CD14-positive monocyte (primary cell): ENCODE measurements around the gene PTPN14. TPM values are rescaled to one million over a fixed set of nuclear protein-coding genes. Genes with fewer than 3 reads are reported as not detected.

ENCODE experiments used
- DNase-seq, 3 donors: peaks; one replicate each; pipeline ENCODE4 v3.0.0-alpha.2; 2011 to 2022
- H2AFZ ChIP-seq: 2 replicates; pipeline ENCODE4 v1.6.0; 2012; ENCODE audit warnings: mild to moderate bottlenecking, low read depth, low read length, inconsistent platforms; ENCODE audit not compliant: insufficient read depth, poor library complexity, severe bottlenecking
- H3K27ac ChIP-seq, 2 donors: 1 replicate in 1 of 2; 2 replicates in 1 of 2; pipeline ENCODE4 v1.5.1; 2012 to 2013; ENCODE audit warnings: low read length in 2 of 2, control low read depth in 1 of 2, inconsistent platforms in 1 of 2, low read depth in 1 of 2, mild to moderate bottlenecking in 1 of 2
- H3K27me3 ChIP-seq, 2 donors: one replicate each; pipeline versions ENCODE4 v1.6.0 to v1.6.1; 2011 to 2013; ENCODE audit warnings: low read length in 2 of 2; ENCODE audit not compliant: control insufficient read depth in 2 of 2, insufficient read depth in 2 of 2
- H3K36me3 ChIP-seq, 2 donors: replicated peaks in 1 of 2; 1 replicate in 1 of 2; 2 replicates in 1 of 2; pipeline versions ENCODE4 v1.5.1 to v1.6.1; 2012 to 2013; ENCODE audit warnings: low read length in 2 of 2, control low read depth in 1 of 2, inconsistent platforms in 1 of 2, mild to moderate bottlenecking in 1 of 2; ENCODE audit not compliant: insufficient read depth in 2 of 2, control insufficient read depth in 1 of 2
- H3K4me1 ChIP-seq, 2 donors: 1 replicate in 1 of 2; 2 replicates in 1 of 2; pipeline versions ENCODE4 v1.5.1 to v1.6.1; 2012 to 2013; ENCODE audit warnings: low read length in 2 of 2, control low read depth in 1 of 2, inconsistent platforms in 1 of 2, mild to moderate bottlenecking in 1 of 2, moderate library complexity in 1 of 2; ENCODE audit not compliant: insufficient read depth in 2 of 2, control insufficient read depth in 1 of 2
- H3K4me2 ChIP-seq: replicated peaks from 2 replicates; pipeline ENCODE3; 2012; ENCODE audit warnings: low read length, moderate library complexity, mild to moderate bottlenecking; ENCODE audit not compliant: poor library complexity, severe bottlenecking; ENCODE audit errors: extremely low read depth
- H3K4me3 ChIP-seq, 3 experiments: fragments of 200-600 bp in 1 of 3; sonication (generic) in 1 of 3; replicated peaks in 1 of 3; 1 replicate in 2 of 3; 2 replicates in 1 of 3; pipeline ENCODE4 v1.5.1; 2011 to 2013; ENCODE audit warnings: low read length in 3 of 3, mild to moderate bottlenecking in 3 of 3, control low read depth in 2 of 3, low read depth in 2 of 3, inconsistent platforms in 1 of 3, moderate library complexity in 1 of 3
- H3K79me2 ChIP-seq: 2 replicates; pipeline ENCODE4 v1.6.0; 2012; ENCODE audit warnings: mild to moderate bottlenecking, control low read depth, inconsistent platforms, low read length, moderate library complexity; ENCODE audit not compliant: insufficient read depth
- H3K9ac ChIP-seq: 2 replicates; pipeline ENCODE4 v1.6.0; 2017; ENCODE audit warnings: low read length, mild to moderate bottlenecking; ENCODE audit not compliant: insufficient read depth, poor library complexity, severe bottlenecking
- H3K9me3 ChIP-seq, 2 donors: replicated peaks in 1 of 2; 1 replicate in 1 of 2; 2 replicates in 1 of 2; pipeline versions ENCODE4 v1.5.1 to v1.6.1; 2012 to 2013; ENCODE audit warnings: low read length in 2 of 2, control low read depth in 1 of 2; ENCODE audit not compliant: control insufficient read depth in 1 of 2, insufficient read depth in 1 of 2
- H4K20me1 ChIP-seq: 2 replicates; pipeline ENCODE4 v1.6.0; 2012; ENCODE audit warnings: mild to moderate bottlenecking, low read length, control low read depth, moderate library complexity; ENCODE audit not compliant: insufficient read depth
- H3K27ac Mint-ChIP-seq, 7 donors: one replicate each; pipeline ENCODE4 v1.8.0; 2020; ENCODE audit warnings: mild to moderate bottlenecking in 7 of 7, mixed read lengths in 7 of 7, moderate library complexity in 6 of 7, inconsistent platforms in 2 of 7
- H3K27me3 Mint-ChIP-seq, 3 donors: one replicate each; pipeline ENCODE4 v1.8.0; 2021 to 2022; ENCODE audit warnings: low read depth in 3 of 3, mild to moderate bottlenecking in 3 of 3, mixed read lengths in 3 of 3, moderate library complexity in 3 of 3, inconsistent platforms in 1 of 3
- H3K36me3 Mint-ChIP-seq, 2 donors: one replicate each; pipeline ENCODE4 v1.8.0; 2020; ENCODE audit warnings: mixed read lengths in 2 of 2, inconsistent platforms in 1 of 2, mild to moderate bottlenecking in 1 of 2
- H3K4me1 Mint-ChIP-seq: one replicate; pipeline ENCODE4 v1.8.0; 2020; ENCODE audit warnings: mild to moderate bottlenecking, mixed read lengths
- H3K4me3 Mint-ChIP-seq, 2 donors: one replicate each; pipeline ENCODE4 v1.8.0; 2020; ENCODE audit warnings: mild to moderate bottlenecking in 2 of 2, mixed read lengths in 2 of 2, moderate library complexity in 1 of 2
- H3K9me3 Mint-ChIP-seq, 7 donors: one replicate each; pipeline ENCODE4 v1.8.0; 2020 to 2022; ENCODE audit warnings: mixed read lengths in 7 of 7, mild to moderate bottlenecking in 6 of 7, moderate library complexity in 6 of 7, inconsistent platforms in 2 of 7
- CTCF ChIP-seq: fragments of 200-600 bp; IDR thresholded peaks from one replicate; pipeline ENCODE4 v1.8.0; 2022; ENCODE audit warnings: antibody characterized with exemption, mild to moderate bottlenecking
- WGBS: methylation state at CpG from one replicate; pipeline ENCODE4 v1.1.5; 2013; ENCODE audit warnings: missing lambda C conversion rate; ENCODE audit not compliant: insufficient coverage; 5-methylcytosine and 5-hydroxymethylcytosine counted together
- intact Hi-C, 2 donors: fragments of 100-400 bp; cut with micrococcal nuclease; formaldehyde crosslinking; loops; one replicate each; pipeline versions ENCODE4 v1.15.0 to v1.15.1; 2023
- polyA plus RNA-seq, 3 donors: library from polyadenylated mRNA; depleted of rRNA in 1 of 3; unstranded in 2 of 3; stranded (reverse) in 1 of 3; fragments of 300-500 nt in 2 of 3; fragments of >200 nt in 1 of 3; fragmentation: Illumina TruSeq in 2 of 3; gene quantifications; 1 replicate in 2 of 3; 2 replicates in 1 of 3; pipeline ENCODE4 v1.2.3, GENCODE V29; 2012 to 2021

PTPN14 gene
- polyA plus RNA-seq, 3 donors = 0.01 TPM; not detected in 1

DNA sequence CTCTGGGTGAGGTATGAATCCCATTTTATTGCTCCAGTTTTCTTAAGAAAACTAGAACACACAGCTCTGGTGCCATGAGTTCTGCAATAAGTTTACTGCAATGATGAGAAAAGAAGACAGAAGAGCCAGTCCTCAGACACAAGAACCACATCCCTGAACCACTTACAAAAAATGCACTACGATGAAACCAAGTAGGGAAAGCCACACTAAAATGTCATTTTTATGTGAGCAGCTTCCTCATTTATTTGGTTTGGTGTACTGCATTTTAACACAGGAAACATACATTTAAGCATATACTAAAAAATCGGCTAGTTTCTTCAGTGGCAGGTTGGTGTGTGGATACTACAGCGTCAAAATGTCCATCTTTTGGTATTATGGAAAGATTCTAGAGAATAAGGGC is 95.9 kb downstream of the PTPN14 start:
- H3K9me3 Mint-ChIP-seq = no peaks in the 10 kb centered on the region
- H3K27me3 Mint-ChIP-seq = peaks cover 2 to 4% (median 2%) of the 10 kb centered on the region in 3 donors
- H3K27ac Mint-ChIP-seq = no peak overlapping the region
- DNase-seq = no peak
- WGBS = 40% methylated on average over 1 of the region's 3 CpGs
- Histone ChIP-seq H3K9ac (no peak overlapping the region), H3K36me3 (no peaks in the 10 kb centered on the region), H4K20me1 (no peaks in the 10 kb centered on the region), H3K27me3 (no peaks in the 10 kb centered on the region), H3K79me2 (no peaks in the 10 kb centered on the region), H3K4me3 (no peak overlapping the region), H3K4me2 (no peak overlapping the region), H2AFZ (no peak overlapping the region), H3K27ac (no peak overlapping the region), H3K9me3 (no peaks in the 10 kb centered on the region), H3K4me1 (no peaks in the 10 kb centered on the region)
- intact Hi-C loops = no loop called here
- H3K4me3 Mint-ChIP-seq = no peak overlapping the region
- H3K4me1 Mint-ChIP-seq = peaks cover 8% of the 10 kb centered on the region
- TF ChIP-seq CTCF = no peak
- H3K36me3 Mint-ChIP-seq = no peaks in the 10 kb centered on the region

DNA sequence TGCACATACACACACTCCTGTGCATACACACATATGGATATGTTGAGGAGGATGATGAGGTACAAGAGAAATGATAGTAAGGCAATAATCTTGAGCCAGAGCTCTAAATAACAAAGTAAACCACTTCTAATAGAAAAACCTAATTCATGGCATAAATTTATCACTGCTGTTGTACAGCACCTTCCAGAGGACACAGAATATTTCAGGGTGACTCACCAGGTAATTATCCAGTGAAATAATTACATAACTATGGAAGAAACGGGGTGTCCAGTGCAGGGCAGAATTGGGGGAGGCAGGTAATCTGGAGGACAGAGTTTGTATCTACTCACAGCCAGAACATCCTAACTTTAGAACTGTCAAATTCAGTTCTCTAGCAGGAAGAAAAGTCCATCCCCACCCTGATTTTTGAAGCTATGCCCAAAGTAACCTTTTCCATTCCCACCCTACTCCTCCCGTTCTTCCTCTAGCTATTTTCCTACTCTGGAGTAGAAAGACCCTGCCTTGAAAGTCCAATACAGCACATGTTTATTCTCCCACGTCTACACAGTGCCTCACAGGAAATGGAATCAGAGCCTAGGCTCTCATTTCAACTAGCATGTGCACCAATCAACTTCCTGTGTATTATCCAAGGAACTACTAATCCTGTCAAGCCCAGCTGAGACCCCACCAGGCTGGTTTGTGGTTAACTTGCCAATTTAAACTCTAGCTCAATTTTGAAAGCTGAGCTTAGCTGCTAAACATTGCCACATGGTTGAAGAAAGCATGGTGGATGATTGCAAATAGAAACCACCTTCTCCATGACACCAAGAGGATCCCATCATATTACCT is 96.6 kb downstream of the PTPN14 start:
- no peak overlapping the region for H3K4me2 ChIP-seq
- Mint-ChIP-seq H3K27ac (no peak overlapping the region), H3K9me3 (peaks cover 0 to 2% (median 0%) of the 10 kb centered on the region in 7 donors), H3K36me3 (no peaks in the 10 kb centered on the region), H3K27me3 (peaks cover 0 to 4% (median 2%) of the 10 kb centered on the region in 3 donors), H3K4me1 (peaks cover 8% of the 10 kb centered on the region), H3K4me3 (no peak overlapping the region)
- no peak for DNase-seq
- no peak overlapping the region for H3K27ac ChIP-seq
- H3K27me3 ChIP-seq = no peaks in the 10 kb centered on the region
- no peak overlapping the region for H3K4me3 ChIP-seq
- no peaks in the 10 kb centered on the region for H3K9me3 ChIP-seq
- H3K4me1 ChIP-seq = no peaks in the 10 kb centered on the region
- no peak overlapping the region for H3K9ac ChIP-seq
- H2AFZ ChIP-seq = no peak overlapping the region
- no peaks in the 10 kb centered on the region for H3K36me3 ChIP-seq
- no peaks in the 10 kb centered on the region for H3K79me2 ChIP-seq
- H4K20me1 ChIP-seq = no peaks in the 10 kb centered on the region
- no peak for TF ChIP-seq CTCF
- intact Hi-C loops = no loop called here
- WGBS = no CpG with 5 or more reads among the region's 3 CpGs
